Endothelial cell of umbilical vein (primary cell): ENCODE measurements around the gene EDN2.

Source experiments
- CTCF ChIP-seq, 2 donors: IDR thresholded peaks; 1 replicate in 1 of 2; 2 replicates in 1 of 2; pipeline ENCODE4 v1.5.1; 2011; ENCODE audit warnings: low read length in 2 of 2, mild to moderate bottlenecking in 2 of 2, moderate library complexity in 2 of 2, control low read depth in 1 of 2, inconsistent platforms in 1 of 2, low read depth in 1 of 2; ENCODE audit not compliant: insufficient read depth in 1 of 2; ENCODE audit errors: extremely low read depth in 1 of 2
- EZH2 ChIP-seq: IDR thresholded peaks from 2 replicates; pipeline ENCODE4 v1.6.1; 2012; ENCODE audit warnings: borderline replicate concordance, low read depth, mild to moderate bottlenecking, moderate library complexity, low read length, inconsistent platforms; ENCODE audit not compliant: severe bottlenecking
- JUN ChIP-seq: IDR thresholded peaks from 2 replicates; pipeline ENCODE4 v1.6.1; 2011; ENCODE audit warnings: borderline replicate concordance, low read depth; ENCODE audit not compliant: insufficient read length, insufficient read depth
- MYC ChIP-seq: IDR thresholded peaks from one replicate; pipeline ENCODE4 v1.6.1; 2011; ENCODE audit warnings: mild to moderate bottlenecking, low read depth, low read length
- POLR2A ChIP-seq: IDR thresholded peaks from 2 replicates; pipeline ENCODE4 v1.6.1; 2012; ENCODE audit warnings: low read depth, mild to moderate bottlenecking, control low read depth, low read length
- TF ChIP-seq, protein P1 (sequence below): IDR thresholded peaks from 2 replicates; pipeline ENCODE4 v1.6.1; 2011; ENCODE audit not compliant: insufficient read depth, insufficient read length

DNA sequence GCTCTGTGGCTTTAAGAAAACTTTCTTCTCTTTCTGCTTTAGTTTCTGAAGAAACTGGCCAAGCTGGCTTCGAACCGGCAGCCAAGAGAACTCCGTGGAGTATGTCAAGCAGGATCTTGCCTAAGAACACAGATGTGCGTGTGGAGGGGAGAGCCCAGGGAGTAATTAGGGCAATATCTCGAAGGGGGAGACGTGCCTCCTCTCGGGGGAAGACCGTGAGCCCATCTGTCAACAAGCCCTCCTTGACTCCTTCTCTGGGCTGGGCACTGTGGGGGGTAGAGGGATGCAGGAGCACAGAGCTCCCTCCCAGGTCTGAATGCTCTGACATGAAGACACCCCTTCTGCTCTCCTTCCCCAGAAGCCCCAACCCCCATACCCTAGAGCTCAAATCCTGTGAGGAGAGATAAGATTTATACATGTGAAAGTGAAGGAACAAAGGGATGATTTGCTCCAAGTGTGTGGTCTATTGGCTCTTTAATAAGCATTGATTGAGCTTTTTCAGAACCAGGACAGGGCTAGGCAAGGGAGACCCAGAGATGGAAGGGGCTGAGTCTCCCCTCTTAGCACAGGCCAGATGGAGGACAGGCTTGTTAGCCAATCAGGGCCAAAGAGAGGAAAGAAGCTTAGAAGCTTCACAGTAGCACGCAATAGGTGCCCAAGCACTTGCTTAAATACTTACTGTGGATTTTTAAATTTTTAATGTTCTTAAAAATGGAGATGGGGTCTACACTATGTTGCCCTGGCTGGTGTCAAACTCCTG lies 37.5 kb downstream of the EDN2 start:
- TF ChIP-seq CTCF (IDR thresholded peaks at IDR 0.05; ENCODE audit: extremely low read depth in 1 of 2, insufficient read depth in 1 of 2, low read depth in 1 of 2, low read length in 2 of 2) (no peak), EZH2 (no peak), POLR2A (no peak), MYC (no peak), JUN (no peak)
- TF ChIP-seq, protein P1, sequence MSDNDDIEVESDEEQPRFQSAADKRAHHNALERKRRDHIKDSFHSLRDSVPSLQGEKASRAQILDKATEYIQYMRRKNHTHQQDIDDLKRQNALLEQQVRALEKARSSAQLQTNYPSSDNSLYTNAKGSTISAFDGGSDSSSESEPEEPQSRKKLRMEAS: no peak
